Nephron progenitor cell (in vitro differentiated cells): ENCODE data around the gene IER2.

ENCODE experiments used
- DNase-seq: peaks from one replicate; pipeline ENCODE4 v3.0.0; 2021
- H3K27ac Mint-ChIP-seq: 2 replicates; pipeline ENCODE4 v1.8.0; 2021; ENCODE audit warnings: mild to moderate bottlenecking, moderate library complexity, mixed read lengths
- H3K27me3 Mint-ChIP-seq: 2 replicates; pipeline ENCODE4 v1.8.0; 2021; ENCODE audit warnings: mild to moderate bottlenecking, low read depth, mixed read lengths; ENCODE audit not compliant: poor library complexity
- H3K36me3 Mint-ChIP-seq: 2 replicates; pipeline ENCODE4 v1.8.0; 2021; ENCODE audit warnings: low read depth, mixed read lengths
- H3K4me1 Mint-ChIP-seq: 2 replicates; pipeline ENCODE4 v1.8.0; 2021; ENCODE audit warnings: mixed read lengths
- H3K4me3 Mint-ChIP-seq: 2 replicates; pipeline ENCODE4 v1.8.0; 2021; ENCODE audit warnings: mild to moderate bottlenecking, moderate library complexity, mixed read lengths
- H3K9me3 Mint-ChIP-seq: 2 replicates; pipeline ENCODE4 v1.8.0; 2021; ENCODE audit warnings: mild to moderate bottlenecking, moderate library complexity, mixed read lengths
- TF ChIP-seq, protein P1 (sequence below): fragments of 200-600 bp; sonication (generic); IDR thresholded peaks from 2 replicates; pipeline ENCODE4 v1.5.0; 2021; ENCODE audit warnings: antibody characterized with exemption

IER2 gene

DNA sequence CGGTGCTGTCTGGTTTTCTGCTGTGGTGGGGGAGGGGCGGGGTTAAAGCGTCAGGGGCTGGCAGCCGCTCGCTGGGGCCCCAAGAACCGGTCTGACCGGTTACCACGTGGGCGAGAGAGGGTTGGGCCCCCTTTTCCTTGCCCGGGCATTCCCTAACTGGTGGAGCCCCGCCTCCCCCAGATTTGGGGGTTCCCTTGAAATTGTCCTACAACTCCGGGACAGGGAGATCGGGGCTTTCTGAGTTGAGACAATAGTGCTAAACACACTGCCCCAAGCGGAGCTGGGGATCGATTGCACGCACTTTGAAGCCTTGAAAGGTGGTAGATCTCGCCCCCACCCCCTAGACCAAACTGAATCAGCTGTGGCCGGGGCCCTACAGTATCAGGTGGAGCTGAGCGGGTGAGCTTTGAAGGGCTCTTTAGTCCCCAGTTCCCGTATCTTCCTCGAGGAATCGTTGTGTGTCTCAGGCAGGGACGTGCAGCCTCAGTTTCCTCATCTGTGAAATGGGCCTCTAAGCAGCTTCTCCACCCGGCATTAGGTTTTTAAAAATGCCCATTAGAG lies 4.8 kb downstream of the IER2 start:
- H3K36me3 Mint-ChIP-seq: peaks cover 8% of the 10 kb centered on the region
- H3K9me3 Mint-ChIP-seq: no peaks in the 10 kb centered on the region
- DNase-seq: peak; percentile 65
- TF ChIP-seq, protein P1, sequence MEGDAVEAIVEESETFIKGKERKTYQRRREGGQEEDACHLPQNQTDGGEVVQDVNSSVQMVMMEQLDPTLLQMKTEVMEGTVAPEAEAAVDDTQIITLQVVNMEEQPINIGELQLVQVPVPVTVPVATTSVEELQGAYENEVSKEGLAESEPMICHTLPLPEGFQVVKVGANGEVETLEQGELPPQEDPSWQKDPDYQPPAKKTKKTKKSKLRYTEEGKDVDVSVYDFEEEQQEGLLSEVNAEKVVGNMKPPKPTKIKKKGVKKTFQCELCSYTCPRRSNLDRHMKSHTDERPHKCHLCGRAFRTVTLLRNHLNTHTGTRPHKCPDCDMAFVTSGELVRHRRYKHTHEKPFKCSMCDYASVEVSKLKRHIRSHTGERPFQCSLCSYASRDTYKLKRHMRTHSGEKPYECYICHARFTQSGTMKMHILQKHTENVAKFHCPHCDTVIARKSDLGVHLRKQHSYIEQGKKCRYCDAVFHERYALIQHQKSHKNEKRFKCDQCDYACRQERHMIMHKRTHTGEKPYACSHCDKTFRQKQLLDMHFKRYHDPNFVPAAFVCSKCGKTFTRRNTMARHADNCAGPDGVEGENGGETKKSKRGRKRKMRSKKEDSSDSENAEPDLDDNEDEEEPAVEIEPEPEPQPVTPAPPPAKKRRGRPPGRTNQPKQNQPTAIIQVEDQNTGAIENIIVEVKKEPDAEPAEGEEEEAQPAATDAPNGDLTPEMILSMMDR: no peak
- peaks cover 29% of the 10 kb centered on the region for H3K4me1 Mint-ChIP-seq
- H3K27me3 Mint-ChIP-seq: peaks cover 14% of the 10 kb centered on the region
- H3K4me3 Mint-ChIP-seq: peak overlapping the region; percentile 96
- H3K27ac Mint-ChIP-seq: peak overlapping the region; percentile 99

DNA sequence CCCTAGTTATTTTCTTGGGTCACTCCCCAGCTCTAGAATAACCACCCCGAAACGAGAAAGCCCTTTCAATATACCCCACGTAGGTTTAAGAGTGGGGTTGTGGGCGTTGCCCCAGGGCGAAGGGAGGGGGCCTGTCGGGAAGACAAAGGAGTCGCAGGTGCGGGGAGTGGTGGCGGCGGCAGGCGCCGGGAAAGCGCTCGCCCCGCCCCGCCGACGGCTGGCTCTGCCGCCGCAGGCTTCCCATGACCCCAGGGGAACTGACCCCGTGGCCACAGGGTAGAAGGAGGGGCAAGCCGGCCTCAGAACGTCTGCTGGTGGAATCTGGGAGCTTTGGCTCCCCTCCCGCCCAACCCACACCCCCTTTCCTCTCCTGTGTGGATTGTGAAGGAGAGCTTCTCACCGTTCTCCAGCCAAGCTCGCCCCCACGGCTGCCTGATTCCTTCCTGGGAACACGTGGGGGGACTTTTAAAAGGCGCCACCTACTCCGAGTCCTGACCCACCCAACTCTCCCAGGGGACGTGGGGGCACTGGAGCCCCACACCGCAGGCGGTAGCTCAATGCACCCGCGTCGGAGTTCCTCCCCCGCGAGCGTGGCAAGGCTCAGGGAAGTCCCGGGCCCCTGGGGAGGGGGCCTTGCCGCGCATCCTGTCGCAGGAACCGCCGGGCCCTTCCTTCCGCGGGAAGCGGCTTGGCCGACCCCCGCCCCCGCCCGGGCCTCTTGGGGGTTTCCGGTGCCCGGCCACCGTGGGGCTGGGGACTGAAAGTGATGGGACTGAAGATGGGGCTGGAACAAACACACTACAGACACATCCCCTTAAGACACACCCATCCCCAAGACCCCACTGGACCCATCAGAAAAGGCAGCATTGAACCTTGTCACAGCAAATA lies 5.5 kb downstream of the IER2 start:
- Mint-ChIP-seq H3K4me3 (peak overlapping the region; percentile 96), H3K36me3 (peaks cover 8% of the 10 kb centered on the region), H3K9me3 (no peaks in the 10 kb centered on the region), H3K4me1 (peaks cover 31% of the 10 kb centered on the region), H3K27ac (peak overlapping the region; percentile 99), H3K27me3 (peaks cover 14% of the 10 kb centered on the region)
- TF ChIP-seq, protein P1: no peak
- DNase-seq: peak; percentile 89

DNA sequence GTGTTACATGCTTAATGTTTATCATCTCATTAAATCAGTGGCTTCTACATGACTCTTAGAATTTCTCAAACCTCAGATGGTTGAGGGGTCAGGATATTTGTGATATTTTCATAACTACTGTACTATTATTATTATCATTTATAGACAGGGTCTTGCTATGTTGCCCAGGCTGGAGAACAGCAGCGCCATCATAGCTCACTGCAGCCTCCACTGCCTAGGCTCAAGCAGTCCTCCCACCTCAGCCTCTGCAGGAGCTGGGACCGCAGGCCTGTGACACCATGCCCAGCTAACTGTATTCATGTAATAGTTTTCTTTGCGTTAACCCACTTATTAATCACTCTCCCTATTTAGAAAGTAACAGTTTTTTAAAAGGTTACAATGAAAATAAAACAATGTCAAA lies 9.5 kb downstream of the IER2 start:
- Mint-ChIP-seq H3K36me3 (no peaks in the 10 kb centered on the region), H3K27ac (no peak overlapping the region), H3K4me1 (peaks cover 52% of the 10 kb centered on the region), H3K27me3 (peaks cover under 1% of the 10 kb centered on the region), H3K4me3 (no peak overlapping the region), H3K9me3 (no peaks in the 10 kb centered on the region)
- no peak for DNase-seq
- TF ChIP-seq, protein P1: no peak

DNA sequence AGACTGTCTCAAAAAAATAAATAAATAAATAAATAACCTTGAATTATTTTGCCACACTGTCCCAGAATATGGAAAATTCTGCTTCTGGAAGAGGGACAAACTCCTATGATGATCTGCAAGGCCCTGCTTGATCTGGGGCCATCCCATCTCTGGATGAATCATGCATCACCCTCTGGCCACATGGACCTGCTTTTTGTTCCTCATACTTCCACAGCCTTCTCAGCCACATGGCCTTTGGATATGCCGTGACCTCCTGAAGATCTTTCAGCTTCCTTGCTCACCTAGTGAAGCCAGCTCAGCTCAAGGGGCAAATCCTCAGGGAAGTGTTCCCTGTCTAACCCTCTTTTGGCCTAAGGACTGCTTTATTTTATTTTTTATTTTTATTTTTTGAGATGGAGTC lies 10.3 kb downstream of the IER2 start:
- TF ChIP-seq, protein P1: no peak
- Mint-ChIP-seq H3K4me1 (peaks cover 60% of the 10 kb centered on the region), H3K27ac (peak overlapping the region; percentile 42), H3K4me3 (no peak overlapping the region), H3K27me3 (no peaks in the 10 kb centered on the region), H3K36me3 (no peaks in the 10 kb centered on the region), H3K9me3 (no peaks in the 10 kb centered on the region)
- DNase-seq: no peak

DNA sequence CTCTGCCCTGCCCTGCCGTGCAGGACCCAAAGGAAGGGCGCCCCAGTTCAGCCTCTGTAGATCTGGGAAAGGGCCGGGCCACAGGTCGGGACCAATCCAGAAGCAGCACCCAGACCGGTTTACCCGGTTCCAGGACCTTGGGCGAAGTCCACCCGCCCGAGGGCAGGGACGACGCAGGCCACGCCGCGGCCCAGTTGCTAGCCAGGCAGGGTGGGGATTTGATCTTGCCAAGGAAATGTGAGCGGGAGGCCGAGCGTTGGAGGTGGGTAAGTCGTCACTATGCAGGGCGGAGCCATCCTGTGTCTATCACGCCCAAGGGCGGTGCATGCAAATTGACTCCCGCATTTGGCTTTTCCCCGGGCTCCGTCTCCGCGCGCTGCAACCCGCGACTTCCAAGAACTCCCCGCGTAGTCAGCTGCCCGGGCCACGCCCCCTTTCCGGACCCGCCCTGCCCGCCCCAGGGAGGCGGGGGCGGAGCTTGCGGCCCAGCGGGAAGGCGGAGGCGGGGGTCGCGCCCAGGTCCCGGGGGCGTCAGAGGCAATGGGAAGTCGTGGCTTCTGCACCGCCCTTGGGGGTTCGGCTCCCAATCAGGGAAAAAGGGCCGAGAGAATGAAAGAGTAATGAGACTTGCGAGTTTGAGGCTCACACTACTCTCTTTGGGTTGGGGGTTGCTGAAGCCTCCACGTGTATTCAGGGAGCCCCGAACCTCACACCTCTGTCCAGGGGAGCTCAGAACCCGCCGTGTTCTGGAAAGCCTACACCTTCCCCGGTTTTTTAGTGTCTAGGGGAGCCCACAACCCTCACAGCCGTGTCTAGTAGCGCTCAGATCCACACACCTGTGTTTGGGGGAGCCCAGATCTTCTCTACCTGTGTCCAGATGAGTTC lies 12.8 kb downstream of the IER2 start:
- DNase-seq: peak; percentile 95
- peak overlapping the region; percentile 98 for H3K27ac Mint-ChIP-seq
- peak overlapping the region; percentile 74 for H3K4me3 Mint-ChIP-seq
- no peaks in the 10 kb centered on the region for H3K9me3 Mint-ChIP-seq
- no peaks in the 10 kb centered on the region for H3K36me3 Mint-ChIP-seq
- TF ChIP-seq, protein P1: no peak
- peaks cover 5% of the 10 kb centered on the region for H3K27me3 Mint-ChIP-seq
- peaks cover 64% of the 10 kb centered on the region for H3K4me1 Mint-ChIP-seq
